NCI-H2171 (cell line): Measurements from ENCODE around the gene PAFAH1B2.
"Not testable (repeated sequence)": the region's sequence is repeated elsewhere in the genome, so short reads cannot be mapped to it uniquely, and the experiment has no call there.

ENCODE experiments used
- DNase-seq: peaks from one replicate; lab custom pipeline; 2025; lab: John Stamatoyannopoulos, UW

Gene PAFAH1B2

DNA sequence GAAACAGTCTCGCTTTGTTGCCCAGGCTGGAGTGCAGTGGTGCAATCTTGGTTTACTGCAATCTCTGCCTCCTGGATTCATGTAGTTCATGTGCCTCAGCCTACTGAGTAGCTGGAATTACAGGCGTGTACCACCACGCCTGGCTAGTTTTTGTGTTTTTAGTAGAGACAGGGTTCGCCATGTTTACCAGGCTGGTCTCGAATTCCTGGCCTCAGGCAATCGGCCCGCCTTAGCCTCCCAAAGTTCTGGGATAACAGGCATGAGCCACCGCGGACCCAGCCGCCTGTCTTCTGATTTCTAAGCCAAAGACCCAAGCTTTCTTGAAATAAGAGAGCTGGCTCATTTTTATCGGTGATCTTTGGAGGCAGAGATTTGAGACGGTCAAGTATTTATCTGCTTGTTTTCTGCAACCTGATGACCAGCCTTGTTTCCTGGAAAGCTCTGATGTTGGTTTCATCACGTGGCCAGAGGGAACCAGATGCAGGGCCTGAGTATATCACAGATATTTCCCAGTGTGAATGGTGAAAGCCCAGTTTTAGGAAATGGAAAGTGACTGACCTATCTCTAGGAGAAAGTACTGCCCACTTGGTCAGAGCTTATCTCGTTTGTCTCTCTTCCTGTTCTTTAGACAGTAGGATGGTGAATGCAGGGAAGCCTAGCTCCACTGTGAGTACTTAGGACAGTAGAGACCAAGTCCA, 28.8 kb downstream of the PAFAH1B2 start:
- DNase-seq = no peak

DNA sequence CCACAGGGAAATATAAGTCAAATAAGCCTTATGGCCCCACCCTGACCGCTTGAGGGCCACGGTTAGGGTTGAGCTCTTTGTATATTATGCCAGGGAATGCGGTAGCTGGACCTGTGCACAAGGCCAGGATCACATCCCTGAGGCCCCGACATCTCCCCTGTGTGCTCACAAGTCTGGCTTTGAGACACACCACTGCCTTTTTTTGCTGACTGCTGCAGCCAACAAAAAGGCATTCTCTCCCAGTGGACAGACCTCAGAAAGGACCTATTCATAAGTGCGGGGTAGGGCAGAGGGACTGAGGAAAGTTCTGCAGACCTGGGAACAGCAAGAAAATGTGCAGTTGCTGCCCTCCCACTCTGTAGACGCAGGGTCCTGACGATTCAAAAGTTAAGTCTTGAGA, 31.0 kb downstream of the PAFAH1B2 start:
- DNase-seq = no peak

DNA sequence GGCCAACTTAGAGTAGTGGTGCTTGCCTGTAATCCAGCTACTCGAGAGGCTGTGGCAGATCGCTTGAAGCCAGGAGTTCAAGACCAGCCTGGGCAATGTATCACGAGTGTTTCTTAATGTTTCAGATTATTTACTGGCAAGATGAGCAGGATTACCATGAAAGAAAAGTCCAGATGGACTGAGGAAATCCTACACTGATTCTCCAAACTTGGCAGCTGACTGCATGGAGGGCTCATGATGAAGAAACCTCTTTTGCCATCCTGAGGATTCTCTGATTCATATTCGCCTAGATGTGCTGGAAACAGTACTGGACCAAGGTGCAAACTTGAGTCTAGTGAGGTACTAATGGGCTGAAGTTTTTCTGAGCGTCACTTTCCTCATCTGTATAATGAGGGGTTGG, 31.7 kb downstream of the PAFAH1B2 start:
- DNase-seq = no peak

DNA sequence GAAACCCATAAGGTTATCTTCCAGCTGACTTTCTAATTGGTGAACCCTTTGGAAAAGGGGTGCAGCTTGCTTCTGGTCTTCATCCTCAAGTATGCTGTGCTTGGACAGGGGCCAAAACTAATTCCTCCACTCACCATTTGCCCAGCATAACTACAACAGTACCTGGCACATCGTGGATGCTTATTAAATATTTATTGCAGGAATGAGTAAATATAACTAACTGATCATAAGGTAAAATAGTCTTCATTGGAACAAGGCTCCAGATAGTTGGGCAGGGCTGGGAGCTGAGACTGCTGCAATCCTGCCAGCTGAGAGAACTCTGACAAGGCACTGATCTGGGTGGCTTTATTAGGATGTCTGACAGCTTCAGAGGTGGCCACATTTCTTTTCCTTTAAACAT, 32.1 kb downstream of the PAFAH1B2 start:
- no peak for DNase-seq

DNA sequence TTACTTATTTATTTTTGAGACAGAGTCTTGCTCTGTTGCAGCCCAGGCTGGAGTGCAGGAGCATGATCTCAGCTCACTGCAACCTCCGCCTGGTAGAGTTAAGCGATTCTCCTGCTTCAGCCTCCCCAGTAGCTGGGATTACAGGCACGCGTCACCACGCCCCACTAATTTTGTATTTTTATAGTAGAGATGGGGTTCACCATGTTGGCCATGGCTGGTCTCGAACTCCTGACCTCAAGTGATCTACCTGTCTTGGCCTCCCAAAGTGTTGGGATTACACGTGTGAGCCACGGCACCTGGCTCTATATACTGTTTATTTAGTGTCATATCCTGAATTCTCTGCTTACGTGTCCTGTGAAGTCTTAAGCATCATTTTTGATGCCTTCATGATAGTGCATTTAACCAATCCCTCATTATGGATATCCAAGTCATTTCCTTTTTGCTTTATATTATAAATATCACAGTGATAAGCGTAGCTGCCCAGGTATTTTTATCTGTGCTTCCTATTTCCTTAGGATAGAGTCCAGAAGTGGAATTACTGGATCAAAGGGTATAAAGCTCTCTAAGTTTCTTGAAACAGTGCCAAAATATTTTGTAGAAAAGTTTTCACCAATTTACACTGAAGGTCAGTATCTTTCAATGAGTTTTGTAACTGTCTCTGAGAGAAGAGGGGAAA, 33.6 kb downstream of the PAFAH1B2 start:
- DNase-seq = no peak

DNA sequence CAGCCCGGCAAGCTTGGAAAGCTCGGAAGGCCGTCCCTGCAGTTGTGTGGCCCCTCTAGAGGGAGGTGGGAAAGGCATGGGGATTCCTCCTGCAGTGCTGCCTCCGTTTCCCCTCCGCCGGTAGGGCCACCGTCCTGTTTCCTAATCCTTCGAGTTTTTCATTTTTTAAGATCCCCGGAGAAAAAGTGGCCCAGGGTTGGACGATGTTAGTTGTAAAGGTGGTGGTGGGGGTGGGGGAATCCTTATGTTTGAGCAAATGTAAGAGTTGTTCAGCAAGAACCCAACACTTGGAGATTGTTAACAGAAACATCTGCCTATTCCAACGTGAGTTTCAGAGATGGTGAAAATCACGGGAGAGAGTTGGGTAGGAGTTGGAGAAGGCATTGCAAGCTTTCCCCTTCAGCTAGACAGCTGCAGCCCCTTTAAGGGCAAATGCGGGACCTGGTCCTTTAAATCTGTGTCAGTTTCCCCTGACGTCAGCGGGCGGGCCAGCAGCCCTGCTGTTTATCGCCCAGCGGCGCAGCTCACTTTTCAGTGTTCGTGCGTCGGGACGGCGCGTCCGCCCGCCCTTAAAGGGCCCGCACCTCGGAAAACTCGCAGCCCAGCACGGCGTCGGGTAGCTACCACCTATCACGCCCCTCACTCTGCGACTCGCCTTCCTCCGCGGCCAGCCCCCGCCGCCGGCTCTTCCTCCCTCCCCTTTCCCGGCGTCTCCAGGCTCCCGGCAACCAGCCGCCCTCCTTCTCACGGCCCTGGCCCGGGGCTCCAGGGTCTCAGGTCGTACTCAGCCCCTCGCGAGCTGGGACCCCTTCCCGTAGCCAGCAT, 34.3 kb downstream of the PAFAH1B2 start, which contains the start of gene SIDT2:
TSS of gene SIDT2 (plus strand) at position 534 of the 825 bp plus-strand sequence. CDS start 521 bp downstream, outside the sequence.
- peak; percentile 80 for DNase-seq

DNA sequence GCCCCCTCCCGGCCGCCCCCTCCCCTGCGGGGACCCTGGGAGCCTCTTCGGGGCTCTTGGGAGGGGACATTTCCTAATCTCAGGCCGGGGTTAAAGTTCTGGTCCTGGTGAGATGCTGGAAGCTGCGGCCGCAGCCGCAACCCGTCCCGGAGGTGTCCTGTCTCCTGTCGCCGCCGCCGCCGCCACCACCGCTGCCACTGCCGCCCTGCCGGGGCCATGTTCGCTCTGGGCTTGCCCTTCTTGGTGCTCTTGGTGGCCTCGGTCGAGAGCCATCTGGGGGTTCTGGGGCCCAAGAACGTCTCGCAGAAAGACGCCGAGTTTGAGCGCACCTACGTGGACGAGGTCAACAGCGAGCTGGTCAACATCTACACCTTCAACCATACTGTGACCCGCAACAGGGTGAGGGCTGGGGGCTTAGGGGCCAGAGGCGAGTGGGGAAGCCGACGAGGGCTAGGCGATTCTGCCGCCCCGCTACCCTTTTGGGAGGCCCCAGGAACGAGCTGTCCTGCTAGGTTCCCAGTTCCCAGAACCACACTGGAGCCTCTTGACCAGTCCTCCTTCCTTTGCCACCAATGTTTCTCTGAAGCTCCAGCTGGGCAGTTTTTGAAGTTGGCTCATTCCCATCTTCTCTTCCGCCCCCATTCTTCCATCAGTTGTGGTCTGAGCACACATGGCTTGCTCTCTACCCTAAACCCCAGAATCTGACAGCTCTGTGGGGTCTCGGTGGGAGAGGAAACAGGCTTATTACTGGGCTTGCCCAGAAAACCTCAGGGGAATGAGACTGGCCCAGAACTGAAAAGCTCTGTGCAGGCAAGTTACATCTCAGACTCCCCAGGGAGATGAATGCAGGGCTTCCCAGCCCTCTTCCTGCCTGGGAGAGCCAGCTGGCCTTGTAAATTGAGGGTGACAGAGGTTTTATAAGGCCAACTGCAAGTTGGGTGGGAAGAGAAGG, 35.2 kb downstream of the PAFAH1B2 start:
- DNase-seq = peak; percentile 59

DNA sequence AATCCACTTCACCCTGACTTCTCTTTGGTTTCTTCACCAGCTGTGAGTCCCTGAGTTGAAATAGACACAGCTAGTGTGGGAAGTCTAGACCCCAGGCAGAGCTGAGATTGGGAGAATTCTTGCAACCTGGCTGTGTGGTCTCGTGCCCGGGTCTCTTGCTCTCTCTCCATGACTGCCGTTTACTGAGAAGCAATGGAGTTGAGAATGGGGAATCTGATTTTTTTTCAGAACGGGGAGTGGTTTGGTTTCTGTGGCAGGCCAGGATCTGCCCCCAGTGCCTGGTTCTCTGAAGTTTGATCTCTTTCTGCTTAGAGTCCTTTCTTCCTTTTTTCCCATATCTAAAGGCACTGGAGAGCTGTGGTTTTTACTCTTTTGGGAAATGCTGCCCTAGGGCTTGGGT, 35.9 kb downstream of the PAFAH1B2 start:
- DNase-seq = no peak

DNA sequence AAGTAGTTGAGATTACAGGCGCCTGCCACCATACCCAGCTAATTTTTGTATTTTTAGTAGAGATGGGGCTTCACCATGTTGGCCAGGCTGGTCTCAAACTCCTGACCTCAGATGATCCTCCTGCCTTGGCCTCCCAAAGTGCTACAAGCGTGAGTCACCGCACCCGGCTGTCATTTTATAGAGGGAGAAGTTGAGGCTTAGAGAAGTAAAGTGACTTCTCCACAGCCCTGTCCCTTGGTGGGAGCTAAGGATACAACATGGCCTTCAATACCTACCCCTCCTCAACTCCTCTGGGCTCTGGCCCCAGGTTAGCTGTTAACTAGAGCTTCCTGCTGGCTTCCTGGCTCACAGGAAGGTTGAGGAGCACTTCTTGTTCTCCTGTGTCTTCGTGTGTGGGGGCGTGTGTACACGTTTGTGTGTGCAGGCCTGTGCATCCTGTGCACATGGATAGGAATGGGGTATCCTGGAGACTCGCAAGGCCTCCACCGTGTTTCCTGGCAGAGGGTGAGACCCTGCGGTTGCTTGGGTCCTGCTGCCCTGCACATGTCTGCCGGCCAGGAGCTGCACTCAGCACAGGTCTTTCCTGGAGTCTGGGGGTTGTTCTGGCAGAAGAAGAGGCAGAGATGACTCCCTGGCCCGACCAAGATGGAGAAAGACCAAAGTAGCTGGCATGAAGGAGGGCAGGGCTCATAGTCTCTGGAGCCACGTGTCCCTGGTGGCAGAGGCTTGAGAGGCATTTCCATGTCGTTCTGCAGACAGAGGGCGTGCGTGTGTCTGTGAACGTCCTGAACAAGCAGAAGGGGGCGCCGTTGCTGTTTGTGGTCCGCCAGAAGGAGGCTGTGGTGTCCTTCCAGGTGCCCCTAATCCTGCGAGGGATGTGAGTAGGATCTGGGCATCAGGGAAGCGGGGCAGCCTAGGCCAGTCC, 36.8 kb downstream of the PAFAH1B2 start:
- no peak for DNase-seq

DNA sequence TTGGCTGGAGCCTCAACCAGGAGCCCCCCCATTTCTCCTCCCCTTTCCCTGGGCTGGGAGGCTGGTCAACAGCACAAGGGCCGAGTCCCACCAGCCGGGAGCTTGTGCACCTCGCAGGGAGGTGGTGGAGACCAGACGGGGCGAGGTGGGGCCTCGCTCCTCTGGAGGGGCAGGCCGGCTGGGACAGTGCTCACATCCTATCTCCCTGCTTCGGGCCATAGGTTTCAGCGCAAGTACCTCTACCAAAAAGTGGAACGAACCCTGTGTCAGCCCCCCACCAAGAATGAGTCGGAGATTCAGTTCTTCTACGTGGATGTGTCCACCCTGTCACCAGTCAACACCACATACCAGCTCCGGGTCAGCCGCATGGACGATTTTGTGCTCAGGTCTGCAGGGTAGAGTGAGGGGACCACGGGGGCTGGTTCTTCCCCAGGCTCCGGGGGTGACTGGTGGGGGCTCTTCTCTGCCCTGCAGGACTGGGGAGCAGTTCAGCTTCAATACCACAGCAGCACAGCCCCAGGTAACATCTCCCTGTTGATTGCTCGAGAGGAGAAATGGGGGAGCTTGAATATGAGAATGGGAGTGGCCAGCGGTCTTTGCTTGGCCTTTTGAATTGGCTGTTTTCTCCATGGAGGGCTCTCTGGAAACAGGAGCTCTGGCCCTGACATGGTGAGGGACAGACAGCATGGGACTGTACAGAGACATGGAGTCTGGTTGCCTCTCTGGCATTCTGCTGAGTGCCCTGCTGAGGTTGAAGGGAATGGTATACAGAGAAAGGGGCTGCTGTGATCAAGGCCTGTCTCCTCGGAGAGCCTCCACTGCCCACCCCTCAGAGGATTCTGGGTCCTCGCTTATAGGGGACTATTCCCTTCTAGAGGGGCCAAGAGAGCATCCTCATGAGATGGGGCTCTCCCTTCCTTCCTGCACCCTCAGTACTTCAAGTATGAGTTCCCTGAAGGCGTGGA, 37.8 kb downstream of the PAFAH1B2 start:
- DNase-seq = no peak

DNA sequence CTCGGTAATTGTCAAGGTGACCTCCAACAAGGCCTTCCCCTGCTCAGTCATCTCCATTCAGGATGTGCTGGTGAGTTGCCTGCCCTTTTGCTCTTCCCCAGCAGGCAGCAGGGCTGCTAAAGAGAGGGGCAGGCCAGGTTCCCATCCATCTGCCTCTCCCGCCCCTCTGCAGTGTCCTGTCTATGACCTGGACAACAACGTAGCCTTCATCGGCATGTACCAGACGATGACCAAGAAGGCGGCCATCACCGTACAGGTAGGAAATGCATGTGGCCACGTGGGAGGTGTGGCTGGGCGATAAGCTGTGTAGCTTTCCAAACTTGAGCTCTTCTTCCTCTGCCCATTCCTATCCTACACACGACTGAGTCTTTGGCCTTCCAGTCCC, 38.5 kb downstream of the PAFAH1B2 start:
- no peak for DNase-seq

DNA sequence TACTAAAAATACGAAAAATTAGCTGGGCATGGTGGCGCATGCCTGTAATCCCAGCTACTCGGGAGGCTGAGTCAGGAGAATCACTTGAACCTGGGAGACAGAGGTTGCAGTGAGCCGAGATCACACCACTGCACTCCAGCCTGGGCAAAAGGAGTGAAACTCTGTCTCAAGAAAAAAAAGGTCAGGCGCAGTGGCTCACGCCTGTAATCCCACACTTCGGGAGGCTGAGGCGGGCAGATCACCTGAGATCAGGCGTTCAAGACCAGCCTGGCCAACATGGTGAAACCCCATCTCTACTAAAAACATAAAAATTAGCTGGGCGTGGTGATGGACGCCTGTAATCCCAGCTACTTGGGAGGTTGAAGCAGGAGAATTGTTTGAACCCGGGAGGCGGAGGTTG, 39.1 kb downstream of the PAFAH1B2 start:
- not testable (repeated sequence) for DNase-seq

DNA sequence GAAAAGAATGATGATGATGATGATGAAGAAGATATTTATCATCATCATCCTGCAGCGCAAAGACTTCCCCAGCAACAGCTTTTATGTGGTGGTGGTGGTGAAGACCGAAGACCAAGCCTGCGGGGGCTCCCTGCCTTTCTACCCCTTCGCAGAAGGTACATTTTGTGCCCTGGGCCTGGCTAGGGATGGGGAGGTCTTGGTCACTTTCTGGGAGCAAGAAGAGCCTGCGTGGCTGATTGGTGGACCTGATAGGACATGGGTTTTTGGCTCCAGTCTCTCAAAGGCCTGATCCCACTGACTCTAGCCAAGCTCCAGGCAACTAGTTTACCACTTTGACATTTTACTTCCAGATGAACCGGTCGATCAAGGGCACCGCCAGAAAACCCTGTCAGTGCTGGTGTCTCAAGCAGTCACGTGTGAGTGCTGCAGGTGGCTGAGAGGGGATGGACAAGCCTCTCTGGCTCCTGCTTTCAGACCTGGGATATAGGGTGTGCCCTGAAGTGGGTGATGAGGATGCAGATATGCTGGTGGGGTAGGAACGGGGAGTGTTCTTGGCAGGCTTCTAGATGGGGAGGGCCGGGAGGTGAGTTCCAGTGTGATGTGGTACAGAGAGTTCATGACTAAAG, 39.8 kb downstream of the PAFAH1B2 start:
- DNase-seq = no peak

DNA sequence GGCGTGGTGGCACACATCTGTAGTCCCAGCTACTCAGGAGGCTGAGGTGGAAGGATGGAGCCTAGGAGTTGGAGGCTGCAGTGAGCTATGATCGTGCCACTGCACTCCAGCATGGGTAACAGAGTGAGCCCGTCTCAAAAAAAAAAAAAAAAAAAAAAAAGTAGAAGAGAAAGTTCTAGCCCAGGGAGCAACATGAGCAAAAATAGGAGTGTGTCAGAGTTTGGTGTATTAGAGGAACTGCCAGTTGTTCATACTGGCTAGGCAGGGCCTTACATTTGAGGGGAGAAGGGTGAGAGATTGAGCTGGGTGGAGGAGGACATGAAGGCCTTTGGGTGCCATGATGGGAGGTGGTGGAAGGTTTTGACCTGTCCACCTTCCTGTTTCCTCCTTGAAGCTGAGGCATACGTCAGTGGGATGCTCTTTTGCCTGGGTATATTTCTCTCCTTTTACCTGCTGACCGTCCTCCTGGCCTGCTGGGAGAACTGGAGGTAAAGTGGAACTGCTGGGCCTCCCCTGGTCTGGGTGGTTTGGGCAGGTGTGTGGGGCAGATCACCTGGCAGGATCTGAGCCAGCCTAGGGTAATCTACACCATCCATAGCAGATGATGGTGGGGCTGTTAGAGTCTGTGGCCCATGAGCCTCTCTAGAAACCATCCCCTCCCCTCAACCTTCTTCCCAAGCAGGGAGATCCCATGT, 41.8 kb downstream of the PAFAH1B2 start:
- no peak for DNase-seq

DNA sequence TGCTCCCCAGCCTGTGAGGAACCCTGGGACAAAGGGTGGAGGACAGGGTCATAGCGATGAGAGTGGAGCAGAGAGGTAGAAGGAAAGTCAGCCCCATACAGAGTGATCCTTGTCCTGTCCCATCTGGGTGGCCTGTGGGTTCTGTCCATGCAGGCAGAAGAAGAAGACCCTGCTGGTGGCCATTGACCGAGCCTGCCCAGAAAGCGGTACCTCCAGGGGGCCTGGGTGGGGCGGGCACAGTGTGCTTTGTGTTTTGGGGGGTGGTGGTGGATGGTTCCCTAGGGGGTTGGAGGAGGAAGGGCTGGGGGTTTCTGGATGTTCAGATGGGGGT, 42.3 kb downstream of the PAFAH1B2 start:
- no peak for DNase-seq

DNA sequence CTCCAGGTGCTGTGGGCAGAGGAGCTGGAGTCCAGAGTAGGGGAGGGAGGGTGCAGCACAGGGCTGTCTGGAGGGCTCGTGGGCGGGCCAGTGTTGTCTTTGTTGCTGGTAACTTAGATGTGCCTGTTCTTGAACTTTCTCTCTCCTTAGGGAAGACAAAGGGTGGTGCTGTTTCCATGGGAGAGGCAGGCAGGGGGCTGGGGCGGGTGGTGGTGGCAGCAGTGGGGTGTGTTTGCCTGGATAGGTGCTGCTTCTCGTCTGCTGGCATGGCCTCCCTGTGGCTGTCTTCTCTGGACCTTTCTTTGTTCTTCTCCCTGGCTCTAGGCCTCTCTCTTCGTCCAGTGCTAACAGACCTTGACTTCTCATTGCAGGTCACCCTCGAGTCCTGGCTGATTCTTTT, 42.9 kb downstream of the PAFAH1B2 start:
- no peak for DNase-seq

DNA sequence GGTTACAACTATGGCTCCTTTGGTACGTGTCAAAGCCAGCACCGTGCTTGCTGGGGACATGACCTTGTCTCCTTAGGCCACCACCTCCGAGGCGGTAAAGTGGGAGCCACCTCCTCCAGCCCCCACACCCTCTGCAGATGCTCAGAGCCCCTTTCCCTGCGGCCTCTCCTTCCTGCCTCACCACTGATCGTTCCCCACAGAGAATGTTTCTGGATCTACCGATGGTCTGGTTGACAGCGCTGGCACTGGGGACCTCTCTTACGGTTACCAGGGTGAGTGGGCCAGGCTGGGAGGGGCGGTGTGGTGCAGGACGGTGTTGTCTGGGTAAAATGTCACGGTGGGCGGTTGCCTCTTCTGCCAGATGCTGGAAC, 43.3 kb downstream of the PAFAH1B2 start:
- DNase-seq = no peak

DNA sequence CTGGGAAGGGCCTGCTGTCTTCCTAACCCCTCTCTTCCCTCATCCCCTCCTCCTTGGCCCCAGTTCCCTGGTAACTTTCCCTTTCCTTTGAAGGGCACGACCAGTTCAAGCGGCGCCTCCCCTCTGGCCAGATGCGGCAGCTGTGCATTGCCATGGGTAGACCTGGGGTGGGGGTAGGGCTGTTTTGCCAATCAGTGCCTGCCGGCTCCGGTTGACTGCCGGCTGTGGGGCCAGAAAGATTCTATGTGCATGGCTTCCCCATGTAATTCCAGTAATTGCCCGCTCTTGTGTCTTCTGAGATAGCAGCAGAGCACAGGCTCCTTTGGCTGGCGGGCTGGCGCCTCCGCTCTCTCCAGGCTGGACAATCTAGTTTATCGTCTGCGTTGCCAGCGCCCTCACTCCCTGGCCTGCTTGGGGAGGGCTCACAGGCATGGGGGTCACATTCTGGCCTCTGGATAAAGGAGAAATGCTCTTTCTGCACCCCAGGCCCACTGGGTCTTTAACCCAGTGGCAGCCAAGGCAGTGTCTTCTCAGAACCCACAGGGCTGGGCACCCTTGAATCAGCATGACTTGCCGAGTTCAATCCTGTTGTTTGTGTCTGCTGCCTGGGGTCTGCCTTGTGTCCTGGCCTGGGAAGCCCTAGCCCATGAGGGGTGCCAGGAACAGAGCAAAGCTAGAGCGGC, 43.9 kb downstream of the PAFAH1B2 start:
- no peak for DNase-seq
